ENCODE results near the gene UBE4A.

UBE4A gene

DNA sequence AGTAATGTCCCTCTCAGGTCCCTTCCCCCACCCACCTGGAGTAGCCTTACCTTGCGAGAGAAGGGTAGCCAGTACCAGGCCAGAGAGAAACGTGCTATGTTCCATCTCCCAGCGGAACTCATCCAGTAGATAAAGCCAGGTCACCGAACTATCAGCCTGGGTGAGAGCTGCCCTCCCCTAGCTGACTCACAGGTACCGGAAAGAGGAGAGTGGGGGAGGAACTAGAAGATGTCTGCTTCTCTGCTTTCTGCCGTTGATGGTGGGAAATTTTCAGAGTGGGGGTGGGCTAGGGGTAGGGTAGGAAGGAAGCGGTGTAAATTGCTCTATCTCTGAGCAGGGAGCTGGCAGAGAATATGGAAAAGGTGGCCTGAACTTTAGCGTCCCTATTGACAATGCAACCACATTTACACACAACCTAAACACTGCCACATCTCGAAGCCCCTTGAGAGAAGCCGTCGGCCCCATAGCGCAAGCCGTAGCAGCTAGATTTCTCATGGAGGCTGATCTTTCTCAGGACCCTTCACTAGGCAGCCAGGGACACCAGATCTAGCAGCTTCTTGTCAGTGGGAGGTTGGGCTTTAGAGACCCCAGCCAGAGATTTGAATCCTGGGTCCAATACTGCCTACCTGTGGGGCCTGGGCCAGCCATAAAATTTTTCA, 16.8 kb upstream of the UBE4A start, which contains the start of gene CD3D:
CD3D (minus strand) TSS at position 203 of the 659 bp plus-strand sequence; CDS start at position 105, 98 bp downstream.
- Histone ChIP-seq H2AFZ (ENCODE audit: low read length) (no peak within 1 kb of the TSS), H3K27ac (ENCODE audit: low read length) (no peak within 1 kb of the TSS), H3K36me3 (replicated peaks; ENCODE audit: insufficient read depth, low read length) (no peaks in the 10 kb centered on the region), H3K4me1 (ENCODE audit: low read length) (no peaks in the 10 kb centered on the region), H3K4me3 (ENCODE audit: low read length) (no peak within 1 kb of the TSS), H3F3A (ENCODE audit: insufficient read depth, low read length) (no peaks in the 10 kb centered on the region), H3K9me2 (replicated peaks; ENCODE audit: insufficient read depth, low read length) (no peaks in the 10 kb centered on the region), H3K9me3 (replicated peaks; ENCODE audit: insufficient read depth, low read length) (no peaks in the 10 kb centered on the region), H4K20me1 (ENCODE audit: insufficient read depth, low read length) (no peaks in the 10 kb centered on the region), H3K79me2 (ENCODE audit: low read length) (no peaks in the 10 kb centered on the region), H3K27me3 (replicated peaks; ENCODE audit: insufficient read depth, low read length) (no peaks in the 10 kb centered on the region), H3K9ac (ENCODE audit: low read length) (no peak within 1 kb of the TSS), H3K4me2 (ENCODE audit: low read depth, low read length) (no peak within 1 kb of the TSS)
- no peak for DNase-seq
- TF ChIP-seq, protein P1, sequence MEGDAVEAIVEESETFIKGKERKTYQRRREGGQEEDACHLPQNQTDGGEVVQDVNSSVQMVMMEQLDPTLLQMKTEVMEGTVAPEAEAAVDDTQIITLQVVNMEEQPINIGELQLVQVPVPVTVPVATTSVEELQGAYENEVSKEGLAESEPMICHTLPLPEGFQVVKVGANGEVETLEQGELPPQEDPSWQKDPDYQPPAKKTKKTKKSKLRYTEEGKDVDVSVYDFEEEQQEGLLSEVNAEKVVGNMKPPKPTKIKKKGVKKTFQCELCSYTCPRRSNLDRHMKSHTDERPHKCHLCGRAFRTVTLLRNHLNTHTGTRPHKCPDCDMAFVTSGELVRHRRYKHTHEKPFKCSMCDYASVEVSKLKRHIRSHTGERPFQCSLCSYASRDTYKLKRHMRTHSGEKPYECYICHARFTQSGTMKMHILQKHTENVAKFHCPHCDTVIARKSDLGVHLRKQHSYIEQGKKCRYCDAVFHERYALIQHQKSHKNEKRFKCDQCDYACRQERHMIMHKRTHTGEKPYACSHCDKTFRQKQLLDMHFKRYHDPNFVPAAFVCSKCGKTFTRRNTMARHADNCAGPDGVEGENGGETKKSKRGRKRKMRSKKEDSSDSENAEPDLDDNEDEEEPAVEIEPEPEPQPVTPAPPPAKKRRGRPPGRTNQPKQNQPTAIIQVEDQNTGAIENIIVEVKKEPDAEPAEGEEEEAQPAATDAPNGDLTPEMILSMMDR (IDR thresholded peaks at IDR 0.05; ENCODE audit: low read length), result no peak
- no peak for TF ChIP-seq EZH2phosphoT487 (IDR thresholded peaks at IDR 0.05; ENCODE audit: low read length)
- TF ChIP-seq EZH2 (optimal IDR thresholded peaks at IDR 0.05; ENCODE audit: low read depth, low read length), result no peak

DNA sequence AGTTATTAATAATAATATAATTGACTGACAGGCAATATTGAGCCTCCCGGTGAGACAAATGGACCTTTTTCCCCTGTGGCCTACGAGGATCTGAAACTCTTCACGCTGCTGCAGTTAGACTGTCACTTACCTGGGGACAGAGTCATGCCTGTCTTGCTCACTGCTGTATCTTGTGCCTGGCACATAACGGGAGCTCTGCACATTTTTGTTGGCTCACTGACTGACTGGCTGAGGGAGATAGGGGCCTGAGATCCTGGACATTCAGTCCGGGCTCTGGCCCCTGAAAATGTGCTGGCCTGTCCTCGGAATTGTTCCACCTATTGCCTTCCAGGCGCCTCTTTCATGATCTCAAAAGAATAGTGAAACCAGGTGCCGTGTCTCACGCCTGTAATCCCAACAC, 16.2 kb upstream of the UBE4A start:
- H3K9ac ChIP-seq (ENCODE audit: low read length), result no peak overlapping the region
- no peak overlapping the region for H2AFZ ChIP-seq (ENCODE audit: low read length)
- no peak overlapping the region for H3K4me3 ChIP-seq (ENCODE audit: low read length)
- no peaks in the 10 kb centered on the region for H3K9me3 ChIP-seq (replicated peaks; ENCODE audit: insufficient read depth, low read length)
- no peaks in the 10 kb centered on the region for H3K4me1 ChIP-seq (ENCODE audit: low read length)
- H3K9me2 ChIP-seq (replicated peaks; ENCODE audit: insufficient read depth, low read length), result no peaks in the 10 kb centered on the region
- no peak overlapping the region for H3K4me2 ChIP-seq (ENCODE audit: low read depth, low read length)
- H3K27ac ChIP-seq (ENCODE audit: low read length), result no peak overlapping the region
- H3F3A ChIP-seq (ENCODE audit: insufficient read depth, low read length), result no peaks in the 10 kb centered on the region
- TF ChIP-seq EZH2phosphoT487 (IDR thresholded peaks at IDR 0.05; ENCODE audit: low read length), result no peak
- DNase-seq, result no peak
- no peaks in the 10 kb centered on the region for H3K36me3 ChIP-seq (replicated peaks; ENCODE audit: insufficient read depth, low read length)
- no peaks in the 10 kb centered on the region for H3K27me3 ChIP-seq (replicated peaks; ENCODE audit: insufficient read depth, low read length)
- H4K20me1 ChIP-seq (ENCODE audit: insufficient read depth, low read length), result no peaks in the 10 kb centered on the region
- no peaks in the 10 kb centered on the region for H3K79me2 ChIP-seq (ENCODE audit: low read length)

DNA sequence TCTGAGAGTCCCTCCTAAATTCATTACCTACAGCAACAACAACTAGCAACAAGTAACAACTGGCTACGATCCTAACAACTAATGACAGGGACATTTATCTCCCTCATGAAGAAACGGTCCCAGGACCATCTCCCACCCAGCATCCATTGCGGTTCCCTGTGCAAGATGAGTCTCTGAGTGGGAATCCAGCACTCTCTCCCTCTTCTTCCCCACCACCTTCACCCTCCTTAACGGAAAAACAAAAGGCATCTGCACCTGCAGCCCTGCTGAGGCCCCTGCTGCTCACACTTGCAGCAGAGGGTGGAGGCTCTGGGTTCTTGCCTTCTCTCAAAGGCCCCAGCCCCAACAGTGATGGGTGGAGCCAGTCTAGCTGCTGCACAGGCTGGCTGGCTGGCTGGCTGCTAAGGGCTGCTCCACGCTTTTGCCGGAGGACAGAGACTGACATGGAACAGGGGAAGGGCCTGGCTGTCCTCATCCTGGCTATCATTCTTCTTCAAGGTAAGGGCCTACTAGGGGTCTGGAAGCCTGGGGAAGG, 15.4 kb upstream of the UBE4A start, which contains the start of gene CD3G:
CD3G (plus strand) TSS at position 364 of the 535 bp plus-strand sequence; CDS start at position 444, 80 bp downstream.
- Histone ChIP-seq H3K27me3 (replicated peaks; ENCODE audit: insufficient read depth, low read length) (no peaks in the 10 kb centered on the region), H2AFZ (ENCODE audit: low read length) (no peak within 1 kb of the TSS), H3K9me3 (replicated peaks; ENCODE audit: insufficient read depth, low read length) (no peaks in the 10 kb centered on the region), H3K4me1 (ENCODE audit: low read length) (no peaks in the 10 kb centered on the region), H3K4me3 (ENCODE audit: low read length) (no peak within 1 kb of the TSS), H3F3A (ENCODE audit: insufficient read depth, low read length) (no peaks in the 10 kb centered on the region), H4K20me1 (ENCODE audit: insufficient read depth, low read length) (no peaks in the 10 kb centered on the region), H3K4me2 (ENCODE audit: low read depth, low read length) (no peak within 1 kb of the TSS), H3K36me3 (replicated peaks; ENCODE audit: insufficient read depth, low read length) (no peaks in the 10 kb centered on the region), H3K9me2 (replicated peaks; ENCODE audit: insufficient read depth, low read length) (no peaks in the 10 kb centered on the region), H3K27ac (ENCODE audit: low read length) (no peak within 1 kb of the TSS), H3K9ac (ENCODE audit: low read length) (no peak within 1 kb of the TSS), H3K79me2 (ENCODE audit: low read length) (no peaks in the 10 kb centered on the region)
- TF ChIP-seq, protein P1 (IDR thresholded peaks at IDR 0.05; ENCODE audit: low read length), result no peak
- TF ChIP-seq EZH2 (optimal IDR thresholded peaks at IDR 0.05; ENCODE audit: low read depth, low read length) (no peak), EZH2phosphoT487 (IDR thresholded peaks at IDR 0.05; ENCODE audit: low read length) (no peak)
- no peak for DNase-seq

DNA sequence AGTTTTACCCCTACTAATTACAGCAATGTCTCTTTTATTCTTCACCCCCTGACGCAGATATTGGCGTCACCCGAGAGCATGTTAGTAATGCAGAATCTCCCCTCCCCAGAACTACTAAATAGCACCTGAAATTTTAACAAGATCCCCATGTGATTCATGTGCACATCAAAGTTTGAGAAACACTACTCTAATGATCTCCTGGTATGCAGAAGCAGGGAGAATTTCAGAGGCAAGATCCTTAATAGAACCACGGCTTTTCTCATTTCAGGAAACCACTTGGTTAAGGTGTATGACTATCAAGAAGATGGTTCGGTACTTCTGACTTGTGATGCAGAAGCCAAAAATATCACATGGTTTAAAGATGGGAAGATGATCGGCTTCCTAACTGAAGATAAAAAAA, 9.9 kb upstream of the UBE4A start:
- TF ChIP-seq EZH2phosphoT487 (IDR thresholded peaks at IDR 0.05; ENCODE audit: low read length) (no peak), EZH2 (optimal IDR thresholded peaks at IDR 0.05; ENCODE audit: low read depth, low read length) (no peak)
- TF ChIP-seq, protein P1 (IDR thresholded peaks at IDR 0.05; ENCODE audit: low read length), result no peak
- no peak for DNase-seq
- Histone ChIP-seq H3K79me2 (ENCODE audit: low read length) (no peaks in the 10 kb centered on the region), H4K20me1 (ENCODE audit: insufficient read depth, low read length) (no peaks in the 10 kb centered on the region), H3K36me3 (replicated peaks; ENCODE audit: insufficient read depth, low read length) (no peaks in the 10 kb centered on the region), H3K9me2 (replicated peaks; ENCODE audit: insufficient read depth, low read length) (no peaks in the 10 kb centered on the region), H3K27me3 (replicated peaks; ENCODE audit: insufficient read depth, low read length) (peaks cover 17% of the 10 kb centered on the region), H3K4me2 (ENCODE audit: low read depth, low read length) (no peak overlapping the region), H3K4me3 (ENCODE audit: low read length) (no peak overlapping the region), H2AFZ (ENCODE audit: low read length) (no peak overlapping the region), H3K9ac (ENCODE audit: low read length) (no peak overlapping the region), H3K9me3 (replicated peaks; ENCODE audit: insufficient read depth, low read length) (no peaks in the 10 kb centered on the region), H3K4me1 (ENCODE audit: low read length) (no peaks in the 10 kb centered on the region), H3K27ac (ENCODE audit: low read length) (no peak overlapping the region), H3F3A (ENCODE audit: insufficient read depth, low read length) (no peaks in the 10 kb centered on the region)

Measured in MM.1S (cell line).